ENCODE data around the gene PCGF3.

The PCGF3 gene

DNA sequence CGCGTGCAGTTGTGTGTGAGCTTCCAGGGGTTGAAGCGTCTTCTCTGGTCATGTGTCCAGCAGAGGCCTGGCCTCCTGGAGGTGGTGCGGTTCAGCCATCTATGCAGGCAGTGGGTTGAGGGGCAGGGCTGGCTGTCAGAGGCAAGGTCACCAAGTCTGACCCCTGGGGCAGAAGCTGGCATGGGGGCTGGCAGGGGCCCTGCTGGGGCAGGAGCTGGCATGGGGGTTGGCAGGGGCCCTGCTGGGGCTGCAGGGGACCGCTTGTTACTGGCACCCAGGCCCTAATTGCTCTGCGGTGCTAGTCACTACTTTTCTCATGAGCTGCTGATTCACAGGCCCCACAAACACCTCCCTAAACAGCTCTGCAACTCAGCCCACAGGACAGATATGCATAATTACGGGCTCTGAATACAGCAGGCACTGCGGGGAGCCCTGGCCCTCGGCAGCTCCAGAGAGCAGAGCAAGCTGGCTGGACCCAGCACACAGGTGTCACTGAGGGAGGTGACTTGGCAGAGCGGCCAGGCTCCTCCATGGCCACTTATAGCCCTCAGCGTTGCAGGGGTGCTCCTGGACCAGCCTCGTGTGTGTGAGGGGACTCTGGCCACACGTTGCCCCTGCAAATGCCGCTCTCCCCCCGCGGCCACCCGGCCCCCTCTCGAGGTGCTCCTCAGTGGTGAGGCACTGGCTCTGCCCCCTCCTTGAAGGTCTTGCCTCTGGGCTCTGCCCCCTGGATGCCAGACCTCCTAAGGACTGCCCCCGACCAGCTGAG is 87.6 kb downstream of the PCGF3 start:
- Histone ChIP-seq H2AFZ (ENCODE audit: low read depth) (no peak overlapping the region), H3K4me2 (no peak overlapping the region), H3K9ac (no peak overlapping the region), H3K27me3 (ENCODE audit: insufficient read depth, low read depth) (no peaks in the 10 kb centered on the region), H3K4me3 (IDR thresholded peaks at IDR 0.05; ENCODE audit: insufficient read depth, low read depth, low read length) (no peak overlapping the region), H3K36me3 (ENCODE audit: insufficient read depth) (no peaks in the 10 kb centered on the region), H3K4me1 (ENCODE audit: low read depth, poor library complexity, severe bottlenecking) (no peaks in the 10 kb centered on the region), H3K27ac (no peak overlapping the region), H4K20me1 (ENCODE audit: insufficient read depth) (no peaks in the 10 kb centered on the region), H3K79me2 (ENCODE audit: insufficient read depth, low read depth) (no peaks in the 10 kb centered on the region)
- TF ChIP-seq, protein P1, sequence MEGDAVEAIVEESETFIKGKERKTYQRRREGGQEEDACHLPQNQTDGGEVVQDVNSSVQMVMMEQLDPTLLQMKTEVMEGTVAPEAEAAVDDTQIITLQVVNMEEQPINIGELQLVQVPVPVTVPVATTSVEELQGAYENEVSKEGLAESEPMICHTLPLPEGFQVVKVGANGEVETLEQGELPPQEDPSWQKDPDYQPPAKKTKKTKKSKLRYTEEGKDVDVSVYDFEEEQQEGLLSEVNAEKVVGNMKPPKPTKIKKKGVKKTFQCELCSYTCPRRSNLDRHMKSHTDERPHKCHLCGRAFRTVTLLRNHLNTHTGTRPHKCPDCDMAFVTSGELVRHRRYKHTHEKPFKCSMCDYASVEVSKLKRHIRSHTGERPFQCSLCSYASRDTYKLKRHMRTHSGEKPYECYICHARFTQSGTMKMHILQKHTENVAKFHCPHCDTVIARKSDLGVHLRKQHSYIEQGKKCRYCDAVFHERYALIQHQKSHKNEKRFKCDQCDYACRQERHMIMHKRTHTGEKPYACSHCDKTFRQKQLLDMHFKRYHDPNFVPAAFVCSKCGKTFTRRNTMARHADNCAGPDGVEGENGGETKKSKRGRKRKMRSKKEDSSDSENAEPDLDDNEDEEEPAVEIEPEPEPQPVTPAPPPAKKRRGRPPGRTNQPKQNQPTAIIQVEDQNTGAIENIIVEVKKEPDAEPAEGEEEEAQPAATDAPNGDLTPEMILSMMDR (conservative IDR thresholded peaks at IDR 0.05; ENCODE audit: low read depth, low read length), result no peak

DNA sequence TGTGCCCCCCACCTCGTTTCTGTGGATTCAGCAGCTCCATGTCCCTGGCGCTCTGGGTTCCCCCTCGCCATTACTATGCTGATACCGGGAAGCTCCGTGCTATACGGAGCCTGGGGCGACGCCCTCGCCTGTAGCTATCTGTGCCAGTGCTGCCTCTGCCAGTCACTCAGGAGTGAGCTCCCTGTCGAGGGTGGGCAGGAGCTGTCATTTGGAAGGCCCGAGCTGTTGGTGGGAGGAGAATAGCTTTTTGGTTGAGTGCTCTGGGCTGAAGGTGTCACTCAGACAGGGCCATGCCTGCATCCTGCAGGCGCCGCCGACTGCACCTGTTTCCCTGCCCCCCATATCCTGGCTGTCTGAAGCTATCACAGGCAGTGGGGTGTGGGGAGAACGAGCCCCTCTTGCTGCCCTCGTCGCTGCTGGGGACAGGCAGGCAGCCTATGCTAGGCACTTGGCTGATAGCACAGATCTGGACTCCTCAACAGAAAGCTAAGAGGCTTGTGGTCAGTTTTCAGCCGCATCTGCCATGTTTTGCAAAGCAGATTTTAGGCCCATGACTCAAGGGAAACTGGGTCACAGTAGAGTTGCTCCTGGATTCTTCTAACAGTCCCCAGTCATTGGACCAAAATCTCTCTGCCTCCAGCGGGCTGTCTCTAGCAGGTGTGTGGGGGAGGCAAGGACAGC is 88.4 kb downstream of the PCGF3 start:
- Histone ChIP-seq H3K4me2 (no peak overlapping the region), H3K9ac (no peak overlapping the region), H2AFZ (ENCODE audit: low read depth) (no peak overlapping the region), H3K36me3 (ENCODE audit: insufficient read depth) (no peaks in the 10 kb centered on the region), H3K4me1 (ENCODE audit: low read depth, poor library complexity, severe bottlenecking) (no peaks in the 10 kb centered on the region), H3K4me3 (IDR thresholded peaks at IDR 0.05; ENCODE audit: insufficient read depth, low read depth, low read length) (no peak overlapping the region), H3K27me3 (ENCODE audit: insufficient read depth, low read depth) (no peaks in the 10 kb centered on the region), H3K79me2 (ENCODE audit: insufficient read depth, low read depth) (no peaks in the 10 kb centered on the region), H3K27ac (no peak overlapping the region), H4K20me1 (ENCODE audit: insufficient read depth) (no peaks in the 10 kb centered on the region)
- TF ChIP-seq, protein P1 (conservative IDR thresholded peaks at IDR 0.05; ENCODE audit: low read depth, low read length), result no peak

DNA sequence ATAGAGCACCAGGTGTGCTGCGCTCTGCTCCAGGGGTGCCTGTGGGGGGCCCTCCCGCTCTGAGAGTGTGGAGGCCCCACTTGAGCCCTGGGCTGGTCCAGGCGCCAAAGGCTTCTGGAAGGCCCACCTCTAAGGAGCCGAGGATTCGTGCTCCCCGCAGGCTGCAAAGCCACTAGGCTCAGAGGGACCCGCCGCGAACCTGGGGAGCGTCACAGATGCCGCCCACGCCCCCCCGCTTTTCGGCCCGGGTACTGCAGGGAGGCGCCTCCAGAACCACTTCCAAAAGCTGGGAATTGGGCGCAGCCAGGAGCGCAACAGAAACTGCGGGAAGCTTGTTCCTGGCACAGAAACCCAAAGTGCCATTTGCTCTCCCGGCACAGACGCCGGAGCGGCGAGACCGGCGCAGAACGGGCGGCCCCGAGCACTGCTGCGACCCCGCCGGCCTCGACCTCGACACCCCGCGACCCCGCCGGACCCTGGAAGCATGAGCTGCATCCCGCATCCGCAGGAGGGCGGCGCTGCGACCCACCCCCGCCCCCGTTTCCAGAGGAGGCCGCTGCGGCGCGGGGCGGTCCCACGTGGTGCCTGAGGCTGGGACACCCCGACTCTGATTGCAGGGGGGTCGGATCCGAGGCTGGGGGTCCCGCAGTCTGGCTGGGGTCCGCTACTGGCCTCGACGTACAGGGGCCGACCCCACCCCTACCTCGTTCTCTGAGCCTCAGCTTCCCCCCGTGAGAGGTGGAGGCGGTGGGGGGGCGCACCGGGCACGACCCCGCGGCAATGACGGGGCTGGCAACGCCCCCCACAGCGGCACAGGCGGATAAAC is 89.5 kb downstream of the PCGF3 start:
- TF ChIP-seq, protein P1 (conservative IDR thresholded peaks at IDR 0.05; ENCODE audit: low read depth, low read length), result no peak
- no peak overlapping the region for H2AFZ ChIP-seq (ENCODE audit: low read depth)
- H3K79me2 ChIP-seq (ENCODE audit: insufficient read depth, low read depth), result no peaks in the 10 kb centered on the region
- H4K20me1 ChIP-seq (ENCODE audit: insufficient read depth), result no peaks in the 10 kb centered on the region
- no peaks in the 10 kb centered on the region for H3K36me3 ChIP-seq (ENCODE audit: insufficient read depth)
- no peak overlapping the region for H3K4me2 ChIP-seq
- H3K4me3 ChIP-seq (IDR thresholded peaks at IDR 0.05; ENCODE audit: insufficient read depth, low read depth, low read length), result no peak overlapping the region
- H3K27ac ChIP-seq, result no peak overlapping the region
- H3K9ac ChIP-seq, result no peak overlapping the region
- H3K27me3 ChIP-seq (ENCODE audit: insufficient read depth, low read depth), result no peaks in the 10 kb centered on the region
- no peaks in the 10 kb centered on the region for H3K4me1 ChIP-seq (ENCODE audit: low read depth, poor library complexity, severe bottlenecking)

GRCh38 chr4:795726-796119 is 90.1 kb downstream of the PCGF3 start:
- H3K27ac ChIP-seq, result no peak overlapping the region
- no peaks in the 10 kb centered on the region for H4K20me1 ChIP-seq (ENCODE audit: insufficient read depth)
- no peaks in the 10 kb centered on the region for H3K27me3 ChIP-seq (ENCODE audit: insufficient read depth, low read depth)
- no peaks in the 10 kb centered on the region for H3K79me2 ChIP-seq (ENCODE audit: insufficient read depth, low read depth)
- H3K9ac ChIP-seq, result no peak overlapping the region
- H3K4me2 ChIP-seq, result no peak overlapping the region
- no peak overlapping the region for H2AFZ ChIP-seq (ENCODE audit: low read depth)
- TF ChIP-seq, protein P1 (conservative IDR thresholded peaks at IDR 0.05; ENCODE audit: low read depth, low read length), result no peak
- no peaks in the 10 kb centered on the region for H3K36me3 ChIP-seq (ENCODE audit: insufficient read depth)
- no peak overlapping the region for H3K4me3 ChIP-seq (IDR thresholded peaks at IDR 0.05; ENCODE audit: insufficient read depth, low read depth, low read length)
- no peaks in the 10 kb centered on the region for H3K4me1 ChIP-seq (ENCODE audit: low read depth, poor library complexity, severe bottlenecking)

All from KMS-11 (cell line).